Lung (tissue), 12 donors: ENCODE data around the gene PPP1R14D. TPM values are rescaled to one million over a fixed set of nuclear protein-coding genes. Genes with fewer than 3 reads are reported as not detected.
A peak's percentile ranks its signal among the peaks of the same experiment; 100 is the strongest.

Experiments
- ATAC-seq: fragments of 200-7000 bp; cut with Tn5 transposase; one replicate; pipeline ENCODE4 v1.9.1; 2020; ENCODE audit warnings: moderate number of reproducible peaks; ENCODE audit not compliant: insufficient read depth, low FRiP score
- DNase-seq, 3 donors: peaks; one replicate each; pipeline ENCODE4 v3.0.0-alpha.2; 2013 to 2017
- H3K27ac ChIP-seq, 2 donors: one replicate each; pipeline ENCODE4 v1.5.1; 2013; ENCODE audit warnings: mild to moderate bottlenecking in 2 of 2, moderate library complexity in 2 of 2, control low read depth in 1 of 2, inconsistent platforms in 1 of 2, low read depth in 1 of 2, low read length in 1 of 2
- H3K27me3 ChIP-seq, 3 donors: one replicate each; pipeline ENCODE4 v1.5.1; 2013; ENCODE audit warnings: low read length in 2 of 3; ENCODE audit not compliant: control insufficient read depth in 3 of 3, insufficient read depth in 3 of 3
- H3K36me3 ChIP-seq, 4 donors: one replicate each; pipeline ENCODE4 v1.5.1; 2013; ENCODE audit warnings: low read length in 4 of 4, mild to moderate bottlenecking in 1 of 4, moderate library complexity in 1 of 4; ENCODE audit not compliant: control insufficient read depth in 4 of 4, insufficient read depth in 4 of 4
- H3K4me1 ChIP-seq, 5 donors: one replicate each; pipeline ENCODE4 v1.5.1; 2013; ENCODE audit warnings: low read length in 5 of 5, mild to moderate bottlenecking in 2 of 5, moderate library complexity in 1 of 5; ENCODE audit not compliant: control insufficient read depth in 5 of 5, insufficient read depth in 5 of 5
- H3K4me3 ChIP-seq: one replicate; pipeline ENCODE4 v1.5.1; 2013; ENCODE audit warnings: mild to moderate bottlenecking, control low read depth, moderate library complexity
- H3K9ac ChIP-seq, 2 donors: one replicate each; pipeline ENCODE4 v1.5.1; 2013; ENCODE audit warnings: low read length in 2 of 2, control low read depth in 1 of 2; ENCODE audit not compliant: insufficient read depth in 1 of 2
- H3K9me3 ChIP-seq, 4 donors: one replicate each; pipeline ENCODE4 v1.5.1; 2013; ENCODE audit warnings: low read length in 3 of 4, mild to moderate bottlenecking in 1 of 4, moderate library complexity in 1 of 4; ENCODE audit not compliant: control insufficient read depth in 4 of 4, insufficient read depth in 3 of 4
- WGBS, 2 donors: extraction: QIAGEN DNeasy Blood & Tissue Kit; methylation state at CpG; one replicate each; pipeline ENCODE4 v1.1.7; 2013; 5-methylcytosine and 5-hydroxymethylcytosine counted together
- polyA plus RNA-seq, 2 donors: library from polyadenylated mRNA; stranded (reverse); fragments of 200-250 nt; gene quantifications; one replicate each; pipeline ENCODE4 v1.2.1, GENCODE V29; 2013
- total RNA-seq, 2 donors: library from RNA; depleted of rRNA in 1 of 2; stranded (reverse); fragments of >200 nt in 1 of 2; gene quantifications; one replicate each; pipeline ENCODE4 v1.2.1, GENCODE V29; 2014 to 2021
- TF ChIP-seq, protein P1 (sequence below): IDR thresholded peaks from 2 replicates; pipeline ENCODE4 v1.5.1; 2012; ENCODE audit warnings: mild to moderate bottlenecking; ENCODE audit errors: control extremely low read depth, extremely low read depth
- donor health status: control.
- donor health status: control.
- donor health status: Bipolar disorder and iron deficiency.
- donor health status: healthy.
- donor health status: DM: yes; HTN: yes; CAD: no.

The PPP1R14D gene
- total and polyA plus RNA-seq, 4 donors = 0.22 TPM; not detected in 3

DNA sequence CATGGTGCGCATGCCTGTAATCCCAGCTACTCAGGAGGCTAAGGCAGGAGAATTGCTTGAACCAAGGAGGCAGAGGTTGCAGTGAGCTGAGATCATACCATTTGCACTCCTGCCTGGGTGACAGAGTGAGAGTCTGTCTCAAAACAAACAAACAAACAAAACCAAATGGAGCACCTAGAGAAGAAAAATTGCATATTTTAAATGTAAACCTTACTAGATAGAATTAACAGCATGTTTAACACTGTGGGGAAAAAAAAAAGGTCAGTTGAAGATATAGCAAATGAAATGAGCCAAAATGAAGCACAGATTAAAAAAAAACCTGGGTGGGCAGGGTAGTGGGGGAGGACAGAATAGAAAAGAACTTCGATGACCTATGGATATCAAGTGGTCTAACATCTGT is 7.3 kb downstream of the PPP1R14D start:
- H3K36me3 ChIP-seq = no peaks in the 10 kb centered on the region
- DNase-seq (no peak), ATAC-seq (no peak)
- no peaks in the 10 kb centered on the region for H3K9me3 ChIP-seq
- TF ChIP-seq, protein P1, sequence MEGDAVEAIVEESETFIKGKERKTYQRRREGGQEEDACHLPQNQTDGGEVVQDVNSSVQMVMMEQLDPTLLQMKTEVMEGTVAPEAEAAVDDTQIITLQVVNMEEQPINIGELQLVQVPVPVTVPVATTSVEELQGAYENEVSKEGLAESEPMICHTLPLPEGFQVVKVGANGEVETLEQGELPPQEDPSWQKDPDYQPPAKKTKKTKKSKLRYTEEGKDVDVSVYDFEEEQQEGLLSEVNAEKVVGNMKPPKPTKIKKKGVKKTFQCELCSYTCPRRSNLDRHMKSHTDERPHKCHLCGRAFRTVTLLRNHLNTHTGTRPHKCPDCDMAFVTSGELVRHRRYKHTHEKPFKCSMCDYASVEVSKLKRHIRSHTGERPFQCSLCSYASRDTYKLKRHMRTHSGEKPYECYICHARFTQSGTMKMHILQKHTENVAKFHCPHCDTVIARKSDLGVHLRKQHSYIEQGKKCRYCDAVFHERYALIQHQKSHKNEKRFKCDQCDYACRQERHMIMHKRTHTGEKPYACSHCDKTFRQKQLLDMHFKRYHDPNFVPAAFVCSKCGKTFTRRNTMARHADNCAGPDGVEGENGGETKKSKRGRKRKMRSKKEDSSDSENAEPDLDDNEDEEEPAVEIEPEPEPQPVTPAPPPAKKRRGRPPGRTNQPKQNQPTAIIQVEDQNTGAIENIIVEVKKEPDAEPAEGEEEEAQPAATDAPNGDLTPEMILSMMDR = no peak
- H3K27ac ChIP-seq = no peak overlapping the region
- WGBS, 2 donors = 91 to 100% methylated on average over 2 of the region's 2 CpGs
- H3K27me3 ChIP-seq = no peaks in the 10 kb centered on the region
- no peak overlapping the region for H3K9ac ChIP-seq
- H3K4me3 ChIP-seq = no peak overlapping the region
- H3K4me1 ChIP-seq = peaks cover 0 to 15% (median under 1%) of the 10 kb centered on the region in 5 donors

DNA sequence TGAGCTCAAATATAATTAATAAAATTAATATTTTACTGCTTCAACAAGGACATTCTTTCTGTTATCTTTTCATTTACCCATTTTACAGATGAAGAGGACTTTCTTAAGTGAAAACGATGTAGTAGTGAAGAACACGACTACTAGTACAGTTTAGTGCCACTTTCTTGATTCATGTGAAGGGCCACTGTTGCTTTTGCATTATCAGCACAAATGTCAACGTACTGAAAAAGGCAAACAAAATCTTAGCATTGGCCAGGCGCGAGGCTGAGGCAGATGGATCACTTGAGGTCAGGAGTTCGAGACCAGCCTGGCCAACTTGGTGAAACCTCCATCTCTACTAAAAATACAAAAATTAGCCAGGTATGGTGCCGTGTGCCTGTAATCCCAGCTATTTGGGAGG is 9.5 kb downstream of the PPP1R14D start:
- TF ChIP-seq, protein P1 = no peak
- ATAC-seq = no peak
- H3K9me3 ChIP-seq = no peaks in the 10 kb centered on the region
- no peak overlapping the region for H3K4me3 ChIP-seq
- H3K27me3 ChIP-seq = no peaks in the 10 kb centered on the region
- DNase-seq = no peak
- H3K9ac ChIP-seq = no peak overlapping the region
- no peak overlapping the region for H3K27ac ChIP-seq
- WGBS, 2 donors = 69 to 87% methylated on average over 7 of the region's 7 CpGs
- peaks cover 0 to 2% (median 0%) of the 10 kb centered on the region in 4 donors for H3K36me3 ChIP-seq
- peaks cover 0 to 17% (median 0%) of the 10 kb centered on the region in 5 donors for H3K4me1 ChIP-seq

DNA sequence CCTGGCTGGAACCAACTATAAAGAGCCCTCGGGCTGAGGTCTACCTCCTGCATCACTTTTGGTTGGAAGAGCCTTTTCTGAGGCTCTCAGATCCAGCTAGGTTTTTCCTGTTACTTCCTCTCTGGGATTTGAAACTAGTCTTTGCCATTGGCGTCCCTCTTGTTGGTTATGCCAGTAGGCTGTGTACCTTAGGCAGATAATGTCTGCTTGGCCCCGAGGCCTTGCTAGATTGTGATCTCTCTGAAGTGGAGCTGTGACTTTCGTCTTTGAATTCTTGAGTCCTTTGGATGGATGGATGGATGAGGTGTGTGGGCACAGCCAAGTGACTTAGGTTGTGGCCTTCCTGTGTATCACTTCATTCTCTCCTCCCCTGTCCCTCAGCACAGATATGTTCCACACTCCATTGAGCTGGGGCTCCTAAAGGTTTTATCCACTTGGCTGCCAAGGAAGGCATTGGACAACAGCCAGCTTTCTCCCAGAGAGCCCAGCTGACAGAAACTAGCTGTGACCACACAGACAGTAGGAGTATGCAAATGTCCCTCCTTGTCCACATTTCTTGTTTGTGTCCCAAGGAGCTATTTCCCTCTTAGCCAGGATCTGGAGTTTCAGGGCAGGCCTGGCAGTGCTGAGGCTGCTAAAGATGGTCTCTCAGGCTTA is 13.3 kb downstream of the PPP1R14D start:
- TF ChIP-seq, protein P1 = no peak
- 80 to 89% methylated on average over 4 of the region's 4 CpGs for whole genome bisulfite sequencing, 2 donors
- Histone ChIP-seq H3K4me1 (peaks cover 0 to 17% (median 0%) of the 10 kb centered on the region in 5 donors), H3K4me3 (no peak overlapping the region), H3K9me3 (no peaks in the 10 kb centered on the region), H3K9ac (no peak overlapping the region), H3K27me3 (no peaks in the 10 kb centered on the region), H3K27ac (no peak overlapping the region), H3K36me3 (peaks cover 0 to 17% (median 12%) of the 10 kb centered on the region in 4 donors)
- ATAC-seq = no peak
- DNase-seq = peak; percentile 88 to 93 (median 92)
